Naive B cell (primary cell): Measurements from ENCODE around the gene EIF3B. TPM values are rescaled to one million over a fixed set of nuclear protein-coding genes. Genes with fewer than 3 reads are reported as not detected.
A peak's percentile ranks its signal among the peaks of the same experiment; 100 is the strongest.

Experiments used
- ATAC-seq, 2 donors: fragments of 150-1000 bp; cut with Tn5 transposase; 2 replicates each; pipeline ENCODE4 v1.10.0; 2021; ENCODE audit warnings: low read depth in 2 of 2, mild to moderate bottlenecking in 2 of 2, moderate library complexity in 2 of 2
- DNase-seq: peaks from one replicate; pipeline ENCODE4 v3.0.0; 2022
- H3K27ac Mint-ChIP-seq, 6 donors: one replicate each; pipeline ENCODE4 v1.8.0; 2020 to 2022; ENCODE audit warnings: mild to moderate bottlenecking in 6 of 6, mixed read lengths in 6 of 6, moderate library complexity in 5 of 6, inconsistent platforms in 2 of 6
- H3K27me3 Mint-ChIP-seq, 3 donors: one replicate each; pipeline ENCODE4 v1.8.0; 2021 to 2022; ENCODE audit warnings: mixed read lengths in 3 of 3, mild to moderate bottlenecking in 1 of 3
- H3K36me3 Mint-ChIP-seq, 2 donors: one replicate each; pipeline ENCODE4 v1.8.0; 2020 to 2022; ENCODE audit warnings: mixed read lengths in 2 of 2, inconsistent platforms in 1 of 2, mild to moderate bottlenecking in 1 of 2
- H3K4me1 Mint-ChIP-seq, 3 donors: one replicate each; pipeline ENCODE4 v1.8.0; 2020 to 2022; ENCODE audit warnings: mixed read lengths in 3 of 3, inconsistent platforms in 1 of 3, mild to moderate bottlenecking in 1 of 3, moderate library complexity in 1 of 3
- H3K4me3 Mint-ChIP-seq, 8 donors: one replicate each; pipeline ENCODE4 v1.8.0; 2020 to 2022; ENCODE audit warnings: mild to moderate bottlenecking in 8 of 8, mixed read lengths in 8 of 8, moderate library complexity in 8 of 8, inconsistent platforms in 2 of 8
- H3K9me3 Mint-ChIP-seq, 7 donors: one replicate each; pipeline ENCODE4 v1.8.0; 2020 to 2022; ENCODE audit warnings: mixed read lengths in 7 of 7, mild to moderate bottlenecking in 5 of 7, inconsistent platforms in 2 of 7, moderate library complexity in 1 of 7
- polyA plus RNA-seq, 6 donors: library from polyadenylated mRNA; unstranded; fragments of 300-500 nt; fragmentation: Illumina TruSeq; gene quantifications; one replicate each; pipeline ENCODE4 v1.2.3, GENCODE V29; 2021; ENCODE audit warnings: low read depth in 6 of 6

EIF3B gene
- polyA plus RNA-seq, 6 donors from 2014 or later, result 69.6 to 123 (median 94.4) TPM

DNA sequence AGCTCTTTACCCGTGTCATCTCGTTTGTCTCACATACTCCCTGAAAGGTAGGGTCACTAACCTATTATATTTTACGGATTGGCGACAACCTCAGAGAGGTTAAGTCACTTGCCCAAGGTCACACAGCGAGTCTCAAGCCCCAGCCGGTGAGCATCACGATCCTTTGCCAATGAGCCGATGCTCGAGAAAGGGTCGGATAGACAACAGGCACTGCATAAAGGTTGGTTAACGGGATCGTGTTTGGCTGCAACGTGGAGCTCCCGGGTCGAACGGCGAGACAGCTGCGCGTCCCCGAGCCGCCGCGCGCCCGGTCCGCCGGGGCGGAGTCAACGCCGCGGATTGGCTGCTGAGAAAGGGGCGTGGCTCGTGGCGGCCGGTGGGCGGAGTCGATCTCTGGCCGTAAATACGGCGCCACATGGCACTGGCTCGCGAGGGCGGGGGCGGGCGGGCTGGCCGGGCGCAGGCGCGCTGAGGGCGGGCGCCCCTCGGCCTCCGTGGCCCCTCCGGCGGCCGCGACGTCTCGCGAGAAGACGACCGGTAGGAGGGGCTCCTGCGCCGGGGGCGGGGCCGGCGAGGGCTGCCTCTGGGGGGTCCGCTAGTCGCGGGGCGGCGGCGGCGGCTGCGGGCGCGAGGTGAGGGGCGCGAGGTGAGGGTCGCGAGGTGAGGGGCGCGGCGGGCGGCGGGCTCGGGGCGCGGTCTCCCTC is 48.5 kb downstream of the EIF3B start, which contains the start of gene CHST12:
Gene CHST12 (plus strand): TSS at position 598 of the 704 bp plus-strand sequence. CDS start 29,029 bp downstream, outside the sequence.
- Mint-ChIP-seq H3K36me3 (no peaks in the 10 kb centered on the region), H3K4me1 (peaks cover 36 to 61% (median 52%) of the 10 kb centered on the region in 3 donors), H3K4me3 (peak within 1 kb of the TSS; percentile 65 to 94 (median 89)), H3K27ac (peak within 1 kb of the TSS; percentile 39 to 97 (median 76)), H3K27me3 (no peaks in the 10 kb centered on the region), H3K9me3 (peaks cover 0 to 5% (median 0%) of the 10 kb centered on the region in 7 donors)
- peak; percentile 60 to 65 for ATAC-seq
- DNase-seq, result peak; percentile 94

DNA sequence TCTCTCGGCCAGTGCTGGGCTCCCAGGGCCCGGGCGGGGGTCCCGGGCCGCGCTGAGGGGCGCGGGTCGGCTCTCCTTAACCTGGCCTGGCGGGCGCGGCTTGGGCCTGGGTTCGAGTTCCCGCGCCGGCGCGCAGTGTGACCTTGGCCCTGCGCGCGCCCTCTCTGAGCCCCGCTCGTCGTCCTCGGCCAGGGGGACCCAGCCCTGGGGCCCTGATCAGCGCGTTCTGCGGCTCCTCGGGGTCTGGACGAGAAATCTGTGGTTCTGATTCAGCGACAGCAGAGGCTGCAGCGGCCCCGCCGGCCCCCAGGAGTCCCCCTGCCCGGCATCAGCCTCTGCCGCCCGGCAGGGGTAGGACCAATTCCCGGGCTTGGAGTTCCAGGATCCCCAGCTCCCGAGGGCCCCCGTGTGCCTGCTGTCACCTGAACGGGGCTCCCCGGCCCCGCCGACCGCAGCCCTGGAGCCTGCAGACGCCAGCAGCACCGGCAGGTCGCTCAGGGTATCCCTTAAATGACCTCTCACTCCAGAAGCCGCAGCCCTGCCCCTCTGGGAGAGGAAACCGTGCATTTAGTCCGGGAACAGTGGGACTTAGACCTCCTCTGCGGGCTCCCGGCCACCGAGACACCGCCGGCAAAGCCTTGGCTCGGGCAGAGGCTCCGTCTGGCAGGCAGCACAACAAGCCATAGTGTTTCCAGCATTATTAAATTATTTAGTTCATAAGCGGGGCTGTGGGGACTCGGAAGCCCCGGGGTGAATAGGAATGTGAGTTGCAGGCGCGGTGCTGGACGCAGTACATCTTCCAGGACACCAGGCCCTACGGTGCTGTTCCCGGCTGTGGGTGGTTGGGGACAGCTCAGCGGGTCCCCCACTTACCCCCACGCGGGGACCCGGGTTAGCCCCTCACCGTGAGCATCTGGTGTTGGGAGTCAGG is 49.4 kb downstream of the EIF3B start:
- Mint-ChIP-seq H3K9me3 (peaks cover 0 to 5% (median 0%) of the 10 kb centered on the region in 7 donors), H3K27ac (peak overlapping the region; percentile 0 to 97 (median 76)), H3K4me3 (peak overlapping the region; percentile 64 to 94 (median 88)), H3K36me3 (no peaks in the 10 kb centered on the region), H3K27me3 (no peaks in the 10 kb centered on the region), H3K4me1 (peaks cover 44 to 69% (median 60%) of the 10 kb centered on the region in 3 donors)
- DNase-seq (peak; percentile 32), ATAC-seq (peak; percentile 16)

DNA sequence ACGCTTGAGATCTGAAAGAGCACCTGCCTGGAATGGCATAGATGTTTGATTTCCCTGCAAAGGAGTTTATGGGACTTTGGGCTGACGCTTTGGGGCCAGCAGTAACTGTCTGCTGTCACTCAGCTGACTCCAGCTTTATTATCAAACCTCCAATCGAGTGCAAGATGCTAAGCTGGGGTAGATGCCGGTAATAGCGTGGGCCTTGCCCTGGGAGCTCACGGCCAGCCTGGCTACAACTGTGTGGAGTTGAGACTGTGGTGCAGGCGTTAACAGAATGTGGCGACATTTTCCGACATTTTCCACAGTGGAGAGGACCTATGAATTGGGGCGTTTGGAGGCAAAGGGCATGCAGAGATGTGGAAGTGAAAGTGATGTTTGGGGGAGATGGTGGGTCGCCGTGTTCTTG is 50.1 kb downstream of the EIF3B start:
- H3K36me3 Mint-ChIP-seq, result no peaks in the 10 kb centered on the region
- H3K4me3 Mint-ChIP-seq, result peak overlapping the region; percentile 64 to 94 (median 88)
- H3K4me1 Mint-ChIP-seq, result peaks cover 44 to 73% (median 62%) of the 10 kb centered on the region in 3 donors
- DNase-seq, result peak; percentile 29
- no peaks in the 10 kb centered on the region for H3K27me3 Mint-ChIP-seq
- peak overlapping the region; percentile 0 to 97 (median 88) for H3K27ac Mint-ChIP-seq
- H3K9me3 Mint-ChIP-seq, result peaks cover 0 to 5% (median 0%) of the 10 kb centered on the region in 7 donors
- ATAC-seq, result no peak

DNA sequence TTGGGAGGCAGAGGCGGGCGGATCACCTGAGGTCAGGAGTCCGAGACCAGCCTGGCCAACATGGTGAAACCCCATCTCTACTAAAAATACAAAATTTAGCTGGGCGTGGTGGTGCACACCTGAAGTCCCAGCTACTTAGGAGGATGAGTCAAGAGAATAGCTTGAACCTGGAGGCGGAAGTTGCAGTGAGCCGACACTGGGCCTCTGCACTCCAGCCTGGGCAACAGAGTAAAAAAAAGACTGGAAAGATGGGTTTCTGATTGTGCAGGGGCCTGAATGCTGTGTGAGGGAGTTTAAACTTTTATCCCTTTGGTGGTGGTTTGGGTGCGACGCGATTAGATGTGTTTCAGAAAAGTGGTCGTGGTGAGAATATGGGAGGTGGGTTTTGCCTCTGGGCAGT is 50.6 kb downstream of the EIF3B start:
- peak overlapping the region; percentile 60 to 97 (median 90) for H3K27ac Mint-ChIP-seq
- no peaks in the 10 kb centered on the region for H3K36me3 Mint-ChIP-seq
- peaks cover 0 to 5% (median 0%) of the 10 kb centered on the region in 7 donors for H3K9me3 Mint-ChIP-seq
- peaks cover 44 to 73% (median 62%) of the 10 kb centered on the region in 3 donors for H3K4me1 Mint-ChIP-seq
- ATAC-seq (no peak), DNase-seq (no peak)
- peak overlapping the region; percentile 64 to 94 (median 88) for H3K4me3 Mint-ChIP-seq
- H3K27me3 Mint-ChIP-seq, result no peaks in the 10 kb centered on the region

DNA sequence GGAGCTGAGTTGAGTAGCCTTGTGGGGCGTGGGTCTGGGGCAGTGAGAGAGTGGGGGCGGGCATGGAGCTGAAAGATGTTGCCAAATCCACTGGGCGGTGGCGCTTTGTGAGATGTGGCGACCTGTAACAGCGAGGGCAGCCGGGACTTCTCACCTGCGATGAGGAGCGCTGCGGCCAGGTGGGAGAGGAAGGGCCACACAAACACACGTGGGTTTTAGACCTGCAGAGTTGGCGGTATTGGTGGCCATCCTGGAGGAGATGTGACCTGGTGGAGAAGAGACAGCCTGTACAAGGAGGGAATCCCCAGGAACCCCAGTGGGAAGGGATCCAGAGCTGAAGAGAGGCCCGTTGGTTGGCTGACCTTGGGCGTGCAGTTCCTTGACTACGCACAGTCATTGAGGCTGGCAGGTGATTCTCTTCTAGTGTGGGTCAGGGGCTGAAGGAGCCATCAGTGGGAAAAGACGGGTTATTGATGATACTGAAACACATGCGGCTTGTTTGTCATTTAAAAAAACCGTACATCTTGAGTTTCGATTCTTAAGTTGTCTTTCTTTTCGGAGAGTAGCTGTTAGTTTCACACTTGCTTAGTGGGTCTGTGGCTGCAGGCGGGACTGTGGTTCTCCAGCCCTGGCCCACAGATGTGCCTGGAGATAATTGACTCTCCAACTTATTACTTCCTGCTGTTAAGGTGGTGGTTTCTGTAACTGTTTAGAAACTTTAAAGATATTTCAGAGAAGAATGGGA is 51.1 kb downstream of the EIF3B start:
- peak overlapping the region; percentile 64 to 94 (median 88) for H3K4me3 Mint-ChIP-seq
- peak; percentile 59 for DNase-seq
- ATAC-seq, result peak; percentile 24 to 41
- peaks cover 48 to 76% (median 64%) of the 10 kb centered on the region in 3 donors for H3K4me1 Mint-ChIP-seq
- H3K9me3 Mint-ChIP-seq, result peaks cover 0 to 5% (median 0%) of the 10 kb centered on the region in 7 donors
- peak overlapping the region; percentile 60 to 98 (median 90) for H3K27ac Mint-ChIP-seq
- no peaks in the 10 kb centered on the region for H3K36me3 Mint-ChIP-seq
- H3K27me3 Mint-ChIP-seq, result no peaks in the 10 kb centered on the region

DNA sequence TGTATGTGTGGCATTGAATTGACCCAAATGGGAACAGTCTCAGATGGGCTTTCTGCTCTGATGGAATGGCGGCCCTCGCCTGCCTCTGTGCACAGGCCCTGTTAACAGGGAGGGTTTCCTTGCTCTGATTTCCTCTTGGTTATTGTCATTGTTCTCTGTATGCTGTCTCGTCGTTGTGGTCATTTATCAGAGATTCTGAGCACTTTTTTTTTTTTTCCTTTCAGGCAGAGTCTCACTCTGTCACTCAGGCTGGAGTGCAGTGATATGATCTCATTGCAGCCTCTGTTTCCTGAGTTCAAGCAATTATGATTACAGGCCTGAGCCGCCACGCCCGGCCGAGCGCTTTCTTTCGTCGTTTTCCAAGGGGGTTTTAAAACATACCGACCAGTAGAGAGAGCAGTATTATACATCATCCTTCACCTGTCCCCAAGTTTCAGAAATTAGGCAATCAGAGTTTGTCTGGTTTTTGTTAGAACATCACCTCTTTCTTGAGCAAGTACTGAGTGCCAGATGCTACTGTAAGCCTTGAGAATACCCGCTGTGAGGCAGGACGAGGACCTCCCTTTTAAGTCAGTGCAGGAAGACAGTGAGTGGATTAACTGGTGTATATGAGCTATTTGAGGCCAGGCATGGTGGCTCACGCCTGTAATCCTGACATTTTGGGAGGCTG is 55.3 kb downstream of the EIF3B start:
- Mint-ChIP-seq H3K4me3 (peak overlapping the region; percentile 0 to 66 (median 39)), H3K36me3 (no peaks in the 10 kb centered on the region), H3K4me1 (peaks cover 52 to 68% (median 57%) of the 10 kb centered on the region in 3 donors), H3K27ac (peak overlapping the region in 5 of 6 donors; percentile 8 to 80 (median 36)), H3K9me3 (peaks cover 0 to 5% (median 0%) of the 10 kb centered on the region in 7 donors), H3K27me3 (no peaks in the 10 kb centered on the region)
- DNase-seq, result no peak
- ATAC-seq, result peak; percentile 9 to 12

DNA sequence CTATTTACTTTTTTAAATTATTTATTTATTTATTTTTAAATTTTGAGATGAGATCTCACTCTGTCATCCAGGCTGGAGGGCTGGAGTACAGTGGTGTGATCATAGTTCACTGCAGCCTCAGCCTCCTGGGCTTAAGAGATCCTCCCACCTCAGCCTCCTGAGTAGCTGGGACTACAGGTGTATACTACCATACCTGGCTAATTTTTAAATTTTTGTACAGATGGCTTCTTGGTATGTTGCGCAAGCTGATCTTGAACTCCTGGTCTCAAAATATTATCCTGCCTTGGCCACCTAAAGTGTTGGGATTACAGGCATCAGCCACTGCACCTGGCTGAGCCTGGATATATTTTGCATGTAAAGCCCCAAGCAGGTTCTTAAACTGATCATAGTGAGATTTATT is 56.4 kb downstream of the EIF3B start:
- H3K27ac Mint-ChIP-seq, result peak overlapping the region in 1 of 6 donors; percentile 49
- ATAC-seq (no peak), DNase-seq (no peak)
- no peaks in the 10 kb centered on the region for H3K27me3 Mint-ChIP-seq
- peak overlapping the region in 1 of 8 donors; percentile 33 for H3K4me3 Mint-ChIP-seq
- H3K4me1 Mint-ChIP-seq, result peaks cover 42 to 58% (median 47%) of the 10 kb centered on the region in 3 donors
- H3K36me3 Mint-ChIP-seq, result peaks cover under 1 to 2% of the 10 kb centered on the region in 2 donors
- H3K9me3 Mint-ChIP-seq, result peaks cover 0 to 5% (median 0%) of the 10 kb centered on the region in 7 donors

DNA sequence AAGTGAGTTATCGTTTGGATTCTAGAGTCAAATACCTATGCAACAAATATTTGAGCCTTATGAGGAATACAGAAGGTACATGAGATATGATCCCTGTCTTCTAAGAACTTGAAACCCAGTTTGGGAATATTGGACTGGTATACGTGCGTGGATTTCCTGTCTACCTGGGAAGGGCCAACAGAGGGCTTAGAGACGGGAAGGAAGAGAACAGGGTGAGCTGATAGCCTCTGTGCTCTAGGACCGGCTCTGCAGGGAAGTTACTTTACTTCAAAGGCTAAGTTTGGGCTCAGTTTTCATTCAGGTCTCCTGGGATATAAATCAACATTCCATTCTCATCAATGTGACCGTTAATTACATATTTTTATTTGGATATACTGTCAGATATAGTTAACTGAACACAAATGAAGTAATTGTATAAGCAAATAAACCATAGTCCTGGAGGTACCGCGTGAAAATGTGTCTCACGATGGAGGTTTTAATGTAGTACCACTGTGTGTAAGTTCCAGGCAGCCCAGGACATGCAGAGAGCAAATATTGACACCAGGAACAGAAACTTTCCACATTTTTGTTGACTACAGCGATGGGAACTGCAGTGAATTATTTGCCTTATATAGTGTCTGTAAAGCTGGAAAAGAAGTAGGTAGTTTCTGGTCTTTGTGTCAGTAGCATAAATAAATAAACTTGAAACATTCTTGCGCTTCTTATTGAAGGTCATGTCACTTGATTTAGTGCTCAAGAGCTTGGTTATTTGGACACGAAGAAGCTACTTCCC is 57.4 kb downstream of the EIF3B start:
- DNase-seq, result no peak
- peaks cover 0 to 2% (median 0%) of the 10 kb centered on the region in 7 donors for H3K9me3 Mint-ChIP-seq
- H3K27me3 Mint-ChIP-seq, result no peaks in the 10 kb centered on the region
- peaks cover 3 to 7% of the 10 kb centered on the region in 2 donors for H3K36me3 Mint-ChIP-seq
- no peak overlapping the region for H3K4me3 Mint-ChIP-seq
- peaks cover 41 to 54% (median 45%) of the 10 kb centered on the region in 3 donors for H3K4me1 Mint-ChIP-seq
- H3K27ac Mint-ChIP-seq, result peak overlapping the region in 2 of 6 donors; percentile 26 to 60
- no peak for ATAC-seq

DNA sequence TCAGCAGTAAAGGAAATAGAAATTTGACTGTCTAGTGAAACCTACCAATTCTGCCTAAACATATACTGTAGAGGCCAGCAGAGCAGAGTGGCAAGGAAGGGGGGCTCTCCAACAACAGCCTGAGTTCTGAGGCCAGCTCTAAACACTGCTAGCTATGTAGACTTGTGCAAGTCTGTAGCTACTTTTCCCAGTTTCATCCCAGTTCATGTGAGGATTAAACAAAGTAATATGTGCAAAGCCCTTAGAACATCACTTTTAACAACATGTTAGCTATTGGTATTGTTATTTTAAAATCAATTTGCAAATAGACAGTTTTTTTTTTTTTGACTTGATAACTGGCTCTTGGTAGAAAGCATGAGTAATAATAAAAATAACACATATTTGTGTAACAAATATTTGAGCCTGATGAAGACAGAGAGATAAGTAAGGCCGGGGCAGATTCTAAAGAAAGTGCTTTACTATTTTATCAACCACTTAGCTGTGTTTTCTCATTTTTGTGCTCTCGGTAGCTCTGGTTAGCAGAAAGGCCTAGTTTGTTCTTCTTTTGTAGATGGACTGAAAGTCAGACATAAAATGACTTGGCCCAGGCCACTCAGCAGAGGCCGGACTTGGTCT is 58.1 kb downstream of the EIF3B start:
- Mint-ChIP-seq H3K27ac (no peak overlapping the region), H3K4me3 (no peak overlapping the region), H3K9me3 (no peaks in the 10 kb centered on the region), H3K36me3 (peaks cover 3 to 7% of the 10 kb centered on the region in 2 donors), H3K27me3 (no peaks in the 10 kb centered on the region), H3K4me1 (peaks cover 39 to 54% (median 42%) of the 10 kb centered on the region in 3 donors)
- DNase-seq, result no peak
- ATAC-seq, result peak in 1 of 2 donors; percentile 20

DNA sequence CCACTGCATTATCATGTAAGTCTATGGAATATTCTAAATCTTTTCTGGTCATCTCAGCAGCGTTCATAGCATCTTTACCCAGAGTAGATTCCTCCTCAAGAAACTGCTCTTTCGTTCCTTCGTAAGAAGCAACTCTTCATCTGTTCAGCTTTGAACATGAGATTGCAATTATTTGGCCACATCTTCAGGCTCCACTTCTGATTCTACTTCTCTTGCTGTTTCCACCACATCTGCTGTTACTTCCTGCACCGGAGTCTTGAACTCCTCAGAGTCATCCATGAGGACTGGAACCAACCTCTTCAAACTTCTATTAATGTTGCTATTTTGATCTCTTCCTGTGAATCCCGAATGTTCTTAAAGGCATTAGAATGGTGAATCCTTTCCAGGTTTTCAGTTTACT is 61.4 kb downstream of the EIF3B start:
- Mint-ChIP-seq H3K27me3 (no peaks in the 10 kb centered on the region), H3K4me3 (no peak overlapping the region), H3K9me3 (no peaks in the 10 kb centered on the region), H3K27ac (peak overlapping the region in 1 of 6 donors; percentile 32), H3K36me3 (peaks cover 3 to 7% of the 10 kb centered on the region in 2 donors), H3K4me1 (peaks cover 14 to 37% (median 20%) of the 10 kb centered on the region in 3 donors)
- ATAC-seq (no peak), DNase-seq (no peak)

DNA sequence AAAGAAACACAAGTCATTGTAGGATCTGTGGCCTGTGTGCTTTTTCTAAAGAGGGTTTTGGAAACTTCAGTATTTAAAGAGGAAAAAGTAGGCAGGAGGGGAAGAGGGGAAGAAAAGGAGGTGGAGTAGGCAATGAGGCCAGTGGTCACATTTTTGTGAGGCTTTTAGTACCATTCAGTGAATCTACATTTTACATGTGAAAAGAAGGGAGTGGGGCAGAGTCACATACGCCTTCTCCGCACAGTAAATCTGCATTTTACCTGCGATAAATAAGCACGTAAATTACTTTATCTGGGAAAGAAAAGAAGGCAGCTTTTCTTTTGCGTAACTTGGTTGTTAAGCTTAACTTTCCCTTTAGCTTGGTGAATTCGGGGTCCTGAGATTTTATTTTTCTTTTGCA is 62.0 kb downstream of the EIF3B start:
- Mint-ChIP-seq H3K27me3 (no peaks in the 10 kb centered on the region), H3K9me3 (no peaks in the 10 kb centered on the region), H3K27ac (no peak overlapping the region), H3K4me1 (peaks cover 13 to 41% (median 19%) of the 10 kb centered on the region in 3 donors), H3K4me3 (no peak overlapping the region), H3K36me3 (peaks cover 3 to 7% of the 10 kb centered on the region in 2 donors)
- ATAC-seq (no peak), DNase-seq (no peak)
